Activated naive CD4-positive, alpha-beta T cell treated with anti-CD3 and anti-CD28 coated beads, Interleukin-2, amount 50 U/mL, for 24 hours (primary cell): ENCODE measurements around the gene MSN.
"Not testable (repeated sequence)": the region's sequence is repeated elsewhere in the genome, so short reads cannot be mapped to it uniquely, and the experiment has no call there.

Experiments
- H3K27ac Mint-ChIP-seq: one replicate; pipeline ENCODE4 v1.8.0; 2021; ENCODE audit warnings: mild to moderate bottlenecking, mixed read lengths
- H3K27me3 Mint-ChIP-seq: one replicate; pipeline ENCODE4 v1.8.0; 2021; ENCODE audit warnings: mixed read lengths
- H3K36me3 Mint-ChIP-seq: one replicate; pipeline ENCODE4 v1.8.0; 2021; ENCODE audit warnings: mixed read lengths
- H3K4me1 Mint-ChIP-seq: one replicate; pipeline ENCODE4 v1.8.0; 2021; ENCODE audit warnings: mixed read lengths
- H3K4me3 Mint-ChIP-seq: one replicate; pipeline ENCODE4 v1.8.0; 2021; ENCODE audit warnings: mild to moderate bottlenecking, mixed read lengths
- H3K9me3 Mint-ChIP-seq: one replicate; pipeline ENCODE4 v1.8.0; 2021; ENCODE audit warnings: mixed read lengths

MSN gene

GRCh38 chrX:65667503-65668376 is at the start of gene MSN:
Gene MSN, plus strand, starts transcription at chrX:65667654. Its CDS starts 188 bp downstream, at chrX:65667842.
- H3K4me3 Mint-ChIP-seq: peak within 1 kb of the TSS; percentile 96
- H3K27ac Mint-ChIP-seq: peak within 1 kb of the TSS; percentile 99
- H3K4me1 Mint-ChIP-seq: peaks cover 26% of the 10 kb centered on the region
- H3K36me3 Mint-ChIP-seq: peaks cover 15% of the 10 kb centered on the region
- H3K27me3 Mint-ChIP-seq: no peaks in the 10 kb centered on the region
- H3K9me3 Mint-ChIP-seq: no peaks in the 10 kb centered on the region

- not testable (repeated sequence) for H3K36me3 Mint-ChIP-seq, H3K4me1 Mint-ChIP-seq, H3K9me3 Mint-ChIP-seq, H3K27ac Mint-ChIP-seq, H3K4me3 Mint-ChIP-seq, H3K27me3 Mint-ChIP-seq
These were observed 47.3 kb upstream of the MSN start for GRCh38 chrX:65620096-65620705.

GRCh38 chrX:65630771-65631170 is 36.7 kb upstream of the MSN start:
- H3K4me3 Mint-ChIP-seq: no peak overlapping the region
- H3K27me3 Mint-ChIP-seq: no peaks in the 10 kb centered on the region
- H3K27ac Mint-ChIP-seq: no peak overlapping the region
- no peaks in the 10 kb centered on the region for H3K36me3 Mint-ChIP-seq
- peaks cover 3% of the 10 kb centered on the region for H3K4me1 Mint-ChIP-seq
- no peaks in the 10 kb centered on the region for H3K9me3 Mint-ChIP-seq

GRCh38 chrX:65633826-65634225 is 33.6 kb upstream of the MSN start:
- no peak overlapping the region for H3K27ac Mint-ChIP-seq
- H3K4me1 Mint-ChIP-seq: peaks cover 7% of the 10 kb centered on the region
- no peak overlapping the region for H3K4me3 Mint-ChIP-seq

GRCh38 chrX:65634732-65635131 is 32.7 kb upstream of the MSN start:
- no peak overlapping the region for H3K4me3 Mint-ChIP-seq
- H3K4me1 Mint-ChIP-seq: peaks cover 7% of the 10 kb centered on the region
- no peaks in the 10 kb centered on the region for H3K9me3 Mint-ChIP-seq
- H3K36me3 Mint-ChIP-seq: no peaks in the 10 kb centered on the region
- H3K27ac Mint-ChIP-seq: no peak overlapping the region
- H3K27me3 Mint-ChIP-seq: no peaks in the 10 kb centered on the region

More at GRCh38 chrX:65633826-65634225, 33.6 kb upstream of the MSN start:
- no peaks in the 10 kb centered on the region for H3K36me3 Mint-ChIP-seq
- H3K9me3 Mint-ChIP-seq: no peaks in the 10 kb centered on the region
- no peaks in the 10 kb centered on the region for H3K27me3 Mint-ChIP-seq

GRCh38 chrX:65635378-65635777 is 32.1 kb upstream of the MSN start:
- no peak overlapping the region for H3K4me3 Mint-ChIP-seq
- H3K27ac Mint-ChIP-seq: no peak overlapping the region
- H3K4me1 Mint-ChIP-seq: peaks cover 7% of the 10 kb centered on the region
- H3K9me3 Mint-ChIP-seq: no peaks in the 10 kb centered on the region
- no peaks in the 10 kb centered on the region for H3K36me3 Mint-ChIP-seq
- no peaks in the 10 kb centered on the region for H3K27me3 Mint-ChIP-seq

- Mint-ChIP-seq H3K36me3 (no peaks in the 10 kb centered on the region), H3K27me3 (no peaks in the 10 kb centered on the region), H3K9me3 (no peaks in the 10 kb centered on the region), H3K4me3 (no peak overlapping the region), H3K27ac (no peak overlapping the region), H3K4me1 (peaks cover 7% of the 10 kb centered on the region)
These were observed 31.6 kb upstream of the MSN start for GRCh38 chrX:65635822-65636221.

- H3K27ac Mint-ChIP-seq, H3K9me3 Mint-ChIP-seq, H3K36me3 Mint-ChIP-seq, H3K4me3 Mint-ChIP-seq, H3K27me3 Mint-ChIP-seq, H3K4me1 Mint-ChIP-seq: not testable (repeated sequence)
These were observed 31.2 kb upstream of the MSN start for GRCh38 chrX:65636261-65636660.

GRCh38 chrX:65637335-65637734 is 30.1 kb upstream of the MSN start:
- Mint-ChIP-seq H3K4me3 (no peak overlapping the region), H3K36me3 (no peaks in the 10 kb centered on the region), H3K9me3 (no peaks in the 10 kb centered on the region), H3K27ac (no peak overlapping the region), H3K27me3 (no peaks in the 10 kb centered on the region), H3K4me1 (peaks cover 7% of the 10 kb centered on the region)

GRCh38 chrX:65642914-65643491 is 24.5 kb upstream of the MSN start:
- Mint-ChIP-seq H3K4me3 (no peak overlapping the region), H3K27ac (no peak overlapping the region), H3K27me3 (no peaks in the 10 kb centered on the region), H3K36me3 (no peaks in the 10 kb centered on the region), H3K4me1 (peaks cover 30% of the 10 kb centered on the region), H3K9me3 (no peaks in the 10 kb centered on the region)

GRCh38 chrX:65643531-65644052 is 23.9 kb upstream of the MSN start:
- Mint-ChIP-seq H3K27me3 (no peaks in the 10 kb centered on the region), H3K36me3 (no peaks in the 10 kb centered on the region), H3K4me1 (peaks cover 30% of the 10 kb centered on the region), H3K4me3 (no peak overlapping the region), H3K27ac (no peak overlapping the region), H3K9me3 (no peaks in the 10 kb centered on the region)

- H3K36me3 Mint-ChIP-seq: no peaks in the 10 kb centered on the region
- H3K4me1 Mint-ChIP-seq: peaks cover 30% of the 10 kb centered on the region
- H3K9me3 Mint-ChIP-seq: no peaks in the 10 kb centered on the region
- peak overlapping the region; percentile 35 for H3K27ac Mint-ChIP-seq
- H3K4me3 Mint-ChIP-seq: no peak overlapping the region
- no peaks in the 10 kb centered on the region for H3K27me3 Mint-ChIP-seq
These were observed 22.7 kb upstream of the MSN start for GRCh38 chrX:65644621-65645289.

- Mint-ChIP-seq H3K27me3 (no peaks in the 10 kb centered on the region), H3K27ac (no peak overlapping the region), H3K4me1 (peaks cover 30% of the 10 kb centered on the region), H3K9me3 (no peaks in the 10 kb centered on the region), H3K4me3 (no peak overlapping the region), H3K36me3 (no peaks in the 10 kb centered on the region)
These were observed 19.7 kb upstream of the MSN start for GRCh38 chrX:65647801-65648200.

GRCh38 chrX:65652098-65652497 is 15.4 kb upstream of the MSN start:
- H3K36me3 Mint-ChIP-seq: no peaks in the 10 kb centered on the region
- peaks cover 17% of the 10 kb centered on the region for H3K4me1 Mint-ChIP-seq
- no peaks in the 10 kb centered on the region for H3K9me3 Mint-ChIP-seq
- H3K4me3 Mint-ChIP-seq: no peak overlapping the region
- no peak overlapping the region for H3K27ac Mint-ChIP-seq
- H3K27me3 Mint-ChIP-seq: no peaks in the 10 kb centered on the region

- H3K36me3 Mint-ChIP-seq, H3K27me3 Mint-ChIP-seq, H3K9me3 Mint-ChIP-seq: not testable (repeated sequence)
- Mint-ChIP-seq H3K27ac (peak overlapping the region; percentile 95), H3K4me1 (peaks cover 35% of the 10 kb centered on the region), H3K4me3 (peak overlapping the region; percentile 73)
These were observed 10.4 kb upstream of the MSN start for GRCh38 chrX:65657009-65657441.
